GM12878 (cell line): ENCODE measurements around the gene TTC39B. TPM values are rescaled to one million over a fixed set of nuclear protein-coding genes. Genes with fewer than 3 reads are reported as not detected.

Experiments
- ATAC-seq: fragments of 200-7000 bp; cut with Tn5 transposase; 3 replicates; pipeline ENCODE4 v1.9.1; 2020; ENCODE audit warnings: mild to moderate bottlenecking, moderate library complexity
- BruUV-seq: library from RNA; stranded (reverse); fragments of 400-500 nt; replicated peaks from 2 replicates; lab custom pipeline; 2021; lab: Mats Ljungman, UMichigan
- CTCF ChIA-PET: fragments of 300-600 bp; sonication (Branson Sonifier 250); formaldehyde crosslinking; extraction: SDS; loops from one replicate; lab custom pipeline; 2021; ENCODE audit warnings: inconsistent platforms; lab: Yijun Ruan, JAX
- POLR2A ChIA-PET: fragments of 350-600 bp; formaldehyde crosslinking; extraction: SDS; loops from one replicate; lab custom pipeline; 2021; ENCODE audit warnings: inconsistent platforms; lab: Charles Lee
- RAD21 ChIA-PET: fragments of 300-600 bp; sonication (Branson Sonifier 250); formaldehyde crosslinking; loops from one replicate; lab custom pipeline; 2023; ENCODE audit warnings: antibody characterized with exemption; ENCODE audit not compliant: unreplicated experiment; lab: Charles Lee
- SMC1A ChIA-PET: fragments of 300-600 bp; sonication (Branson Sonifier 250); formaldehyde crosslinking; loops from one replicate; lab custom pipeline; 2023; ENCODE audit not compliant: unreplicated experiment, uncharacterized antibody; lab: Charles Lee
- DNase-seq: peaks from one replicate; pipeline ENCODE4 v3.0.0-alpha.2; 2011; ENCODE audit warnings: low read depth, low spot score
- FAIRE-seq: peaks from 3 replicates; lab custom pipeline; 2011; peaks lifted over from hg19 to GRCh38; lab: Jason Lieb, UNC
- H2AFZ ChIP-seq: 2 replicates; pipeline ENCODE4 v1.6.0; 2011; ENCODE audit warnings: low read depth, low read length, control low read depth; ENCODE audit not compliant: control insufficient read depth
- H3K27ac ChIP-seq: 2 replicates; pipeline ENCODE4 v1.5.1; 2011; ENCODE audit warnings: control low read depth; ENCODE audit not compliant: control insufficient read depth, insufficient read depth
- H3K27me3 ChIP-seq, 2 experiments: replicated peaks in 1 of 2; 2 replicates each; pipeline versions ENCODE4 v1.6.0 to v1.6.1; 2011; ENCODE audit warnings: low read length in 1 of 2; ENCODE audit not compliant: control insufficient read depth in 2 of 2, insufficient read depth in 2 of 2
- H3K36me3 ChIP-seq, 2 experiments: 2 replicates each; pipeline ENCODE4 v1.5.1; 2011; ENCODE audit warnings: low read length in 1 of 2; ENCODE audit not compliant: control insufficient read depth in 2 of 2, insufficient read depth in 2 of 2
- H3K4me1 ChIP-seq: 2 replicates; pipeline ENCODE4 v1.6.1; 2011; ENCODE audit warnings: mild to moderate bottlenecking, low read length, moderate library complexity, mixed read lengths; ENCODE audit not compliant: control insufficient read depth, insufficient read depth
- H3K4me2 ChIP-seq: 2 replicates; pipeline ENCODE4 v1.6.0; 2011; ENCODE audit warnings: control low read depth; ENCODE audit not compliant: control insufficient read depth, insufficient read depth
- H3K4me3 ChIP-seq: fragments of 200-600 bp; sonication (generic); 2 replicates; pipeline ENCODE4 v1.5.1; 2016
- H3K79me2 ChIP-seq: 2 replicates; pipeline ENCODE4 v1.6.0; 2011; ENCODE audit warnings: low read length; ENCODE audit not compliant: control insufficient read depth, insufficient read depth
- H3K9ac ChIP-seq: 2 replicates; pipeline ENCODE4 v1.8.0; 2011; ENCODE audit warnings: low read length, control low read depth, mixed read lengths; ENCODE audit not compliant: control insufficient read depth, insufficient read depth
- H3K9me3 ChIP-seq: replicated peaks from 3 replicates; pipeline ENCODE4 v1.5.1; 2011; ENCODE audit warnings: mild to moderate bottlenecking, low read length; ENCODE audit not compliant: control insufficient read depth, insufficient read depth
- H4K20me1 ChIP-seq: 2 replicates; pipeline ENCODE4 v1.6.0; 2011; ENCODE audit not compliant: control insufficient read depth, insufficient read depth
- CREM ChIP-seq: IDR thresholded peaks from 2 replicates; pipeline ENCODE4 v1.6.1; 2014; ENCODE audit warnings: antibody characterized with exemption, low read depth
- PAX5 ChIP-seq: IDR thresholded peaks from 2 replicates; pipeline ENCODE4 v1.6.1; 2011; ENCODE audit warnings: low read depth, low read length, borderline replicate concordance
- RBBP5 ChIP-seq: fragments of 200-600 bp; sonication (generic); conservative IDR thresholded peaks from 2 replicates; pipeline ENCODE4 v1.6.1; 2016
- REST ChIP-seq: IDR thresholded peaks from 2 replicates; pipeline ENCODE4 v1.6.1; 2012; ENCODE audit warnings: mild to moderate bottlenecking, low read depth, low read length
- ZNF207 ChIP-seq: fragments of 450-650 bp; IDR thresholded peaks from 2 replicates; pipeline ENCODE4 v1.6.1; 2014; ENCODE audit warnings: antibody characterized with exemption, mild to moderate bottlenecking, borderline replicate concordance
- ZSCAN29 ChIP-seq: fragments of 450-650 bp; IDR thresholded peaks from 2 replicates; pipeline ENCODE4 v1.6.1; 2017; ENCODE audit warnings: mild to moderate bottlenecking, moderate library complexity
- WGBS: methylation state at CpG from one replicate; pipeline ENCODE4 v1.1.6; 2016; ENCODE audit warnings: low lambda C conversion rate; ENCODE audit not compliant: insufficient replicate concordance, insufficient coverage; ENCODE audit errors: missing lambda C conversion rate; 5-methylcytosine and 5-hydroxymethylcytosine counted together
- in situ Hi-C: fragments of 300-500 bp; cut with MboI; formaldehyde crosslinking; loops from 9 replicates; pipeline ENCODE4 v1.14.3; 2018; ENCODE audit warnings: mixed read lengths
- intact Hi-C: fragments of 100-400 bp; cut with micrococcal nuclease; formaldehyde crosslinking; loops from one replicate; pipeline ENCODE4 v1.14.2; 2022; ENCODE audit not compliant: unreplicated experiment
- polyA plus RNA-seq, 11 experiments: library from polyadenylated mRNA; depleted of rRNA in 4 of 11; unstranded in 6 of 11; stranded (reverse) in 5 of 11; fragments of >200 nt; fragmentation: Nextera tagmentation in 4 of 11; fragmentation: Illumina TruSeq in 1 of 11; extraction: Ambion mirVana in 4 of 11; extraction: Trizol in 1 of 11; gene quantifications; 1 replicate in 1 of 11; 2 replicates in 10 of 11; pipeline versions ENCODE4 v1.2.1 to v1.2.3, GENCODE V29; 2011 to 2016; ENCODE audit warnings: inconsistent platforms in 2 of 11, missing spikeins in 2 of 11, low read depth in 1 of 11
- total RNA-seq, 4 experiments: library from RNA; depleted of rRNA in 3 of 4; stranded (reverse); fragments of >200 nt in 3 of 4; fragmentation: Illumina TruSeq in 1 of 4; extraction: Trizol in 1 of 4; gene quantifications; 2 replicates each; pipeline versions ENCODE4 v1.2.1 to v1.2.3, GENCODE V29; 2013 to 2021

The TTC39B gene
- total and polyA plus RNA-seq, 10 of the 15 experiments (the other 5 are each of a cell fraction or from before 2014, with no cell fraction given): 0.68 to 2.5 (median 1.5) TPM

DNA sequence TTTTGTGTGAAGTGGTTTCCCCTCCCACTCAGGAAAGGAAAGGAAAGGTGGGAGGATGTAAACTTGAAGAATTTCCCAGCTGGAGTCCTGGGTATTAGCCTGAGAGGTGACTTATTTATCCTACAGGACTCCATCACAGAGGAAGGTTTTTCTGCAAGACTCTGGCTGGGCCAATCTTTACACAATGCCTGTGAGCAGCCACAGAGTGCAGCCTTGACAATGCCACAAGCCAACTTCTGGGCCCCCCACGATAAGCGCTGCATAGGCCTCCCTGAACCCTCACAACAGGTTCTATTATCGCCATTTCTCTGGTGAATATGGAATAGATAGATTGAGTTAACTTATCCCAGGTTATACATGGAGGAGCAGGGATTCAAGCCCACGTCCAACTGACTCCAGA is 12.4 kb downstream of the TTC39B start:
- Histone ChIP-seq H3K9ac (no peak overlapping the region), H3K79me2 (no peaks in the 10 kb centered on the region), H3K36me3 (no peaks in the 10 kb centered on the region), H3K4me1 (peaks cover 16% of the 10 kb centered on the region), H3K4me2 (no peak overlapping the region), H3K27ac (no peak overlapping the region), H4K20me1 (no peaks in the 10 kb centered on the region), H3K9me3 (no peaks in the 10 kb centered on the region; the same call in 2 of the 3 replicates), H3K4me3 (no peak overlapping the region), H2AFZ (no peak overlapping the region), H3K27me3 (no peaks in the 10 kb centered on the region)
- RAD21 ChIA-PET: no interaction called here
- POLR2A ChIA-PET: interaction anchor here (0.6 kb wide), 1 partner anchor 10 kb away, joined by 3 read pairs; no protein-coding TSS in a partner anchor
- 87% methylated on average over 4 of the region's 4 CpGs for WGBS
- DNase-seq (no peak), FAIRE-seq (no peak), ATAC-seq (no peak)
- SMC1A ChIA-PET: interaction anchor here (0.9 to 4.4 kb wide), 3 partner anchors 11 to 98 kb away, joined by 3 to 21 read pairs (median 3); partner anchors contain the start of gene TTC39B
- no TSS peak for BruUV-seq
- intact Hi-C loops: no loop called here
- in situ Hi-C loops: no loop called here
- CTCF ChIA-PET: interaction anchor here (1.0 to 1.5 kb wide), 2 partner anchors 16 to 258 kb away, joined by 3 to 4 read pairs; partner anchors contain the start of gene CCDC171
- no peak for TF ChIP-seq CREM
- no peak for TF ChIP-seq ZSCAN29
- TF ChIP-seq REST: no peak
- no peak for TF ChIP-seq RBBP5
- TF ChIP-seq PAX5: no peak
- no peak for TF ChIP-seq ZNF207
